K562 (cell line): ENCODE data around the gene KRAS.

ENCODE experiments used
- POLR2A ChIP-seq: fragments of 450-650 bp; conservative IDR thresholded peaks from 2 replicates; pipeline ENCODE4 v1.6.1; 2016
- ZNF282 ChIP-seq: sonication (generic); formaldehyde crosslinking; IDR thresholded peaks from 2 replicates; pipeline ENCODE4 v1.8.1; 2023; ENCODE audit warnings: missing genetic modification reagents
- TF ChIP-seq, protein P1 (sequence below): fragments of 150-350 bp; conservative IDR thresholded peaks from 2 replicates; pipeline ENCODE4 v1.6.1; 2014; ENCODE audit warnings: low read length
- TF ChIP-seq, protein P2 (sequence below), 2 experiments: fragments of 250-450 bp in 1 of 2; fragments of 450-650 bp in 1 of 2; sonication (Bioruptor Pico) in 1 of 2; IDR thresholded peaks; 2 replicates each; pipeline versions ENCODE4 v1.6.1 to v1.8.0; 2016 to 2021; ENCODE audit warnings: mild to moderate bottlenecking in 2 of 2, moderate library complexity in 2 of 2, missing compliant biosample characterization in 1 of 2, missing genetic modification characterization in 1 of 2

DNA sequence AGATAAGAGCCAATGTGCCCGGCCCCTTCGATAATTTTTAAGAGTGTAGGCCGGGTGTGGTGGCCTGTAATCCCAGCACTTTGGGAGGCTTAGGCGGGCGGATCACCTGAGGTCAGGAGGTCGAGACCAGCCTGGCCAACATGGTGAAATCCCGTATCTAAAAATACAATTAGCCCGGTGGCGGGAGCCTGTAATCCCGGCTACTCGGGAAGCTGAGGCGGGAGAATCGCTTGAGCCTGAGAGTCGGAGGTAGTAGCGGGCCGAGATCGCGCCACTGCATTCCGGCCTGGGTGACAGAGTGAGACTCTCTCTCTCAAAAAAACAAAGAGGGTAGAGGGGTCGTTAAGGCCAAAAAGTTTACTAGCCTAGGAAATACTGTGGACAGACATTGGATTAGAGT, 2.6 kb downstream of the KRAS start:
- TF ChIP-seq ZNF282 (CRISPR knock-in tag): no peak
- TF ChIP-seq, protein P1, sequence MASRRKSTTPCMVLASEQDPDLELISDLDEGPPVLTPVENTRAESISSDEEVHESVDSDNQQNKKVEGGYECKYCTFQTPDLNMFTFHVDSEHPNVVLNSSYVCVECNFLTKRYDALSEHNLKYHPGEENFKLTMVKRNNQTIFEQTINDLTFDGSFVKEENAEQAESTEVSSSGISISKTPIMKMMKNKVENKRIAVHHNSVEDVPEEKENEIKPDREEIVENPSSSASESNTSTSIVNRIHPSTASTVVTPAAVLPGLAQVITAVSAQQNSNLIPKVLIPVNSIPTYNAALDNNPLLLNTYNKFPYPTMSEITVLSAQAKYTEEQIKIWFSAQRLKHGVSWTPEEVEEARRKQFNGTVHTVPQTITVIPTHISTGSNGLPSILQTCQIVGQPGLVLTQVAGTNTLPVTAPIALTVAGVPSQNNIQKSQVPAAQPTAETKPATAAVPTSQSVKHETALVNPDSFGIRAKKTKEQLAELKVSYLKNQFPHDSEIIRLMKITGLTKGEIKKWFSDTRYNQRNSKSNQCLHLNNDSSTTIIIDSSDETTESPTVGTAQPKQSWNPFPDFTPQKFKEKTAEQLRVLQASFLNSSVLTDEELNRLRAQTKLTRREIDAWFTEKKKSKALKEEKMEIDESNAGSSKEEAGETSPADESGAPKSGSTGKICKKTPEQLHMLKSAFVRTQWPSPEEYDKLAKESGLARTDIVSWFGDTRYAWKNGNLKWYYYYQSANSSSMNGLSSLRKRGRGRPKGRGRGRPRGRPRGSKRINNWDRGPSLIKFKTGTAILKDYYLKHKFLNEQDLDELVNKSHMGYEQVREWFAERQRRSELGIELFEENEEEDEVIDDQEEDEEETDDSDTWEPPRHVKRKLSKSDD: no peak
- TF ChIP-seq POLR2A: no peak
- TF ChIP-seq, protein P2, sequence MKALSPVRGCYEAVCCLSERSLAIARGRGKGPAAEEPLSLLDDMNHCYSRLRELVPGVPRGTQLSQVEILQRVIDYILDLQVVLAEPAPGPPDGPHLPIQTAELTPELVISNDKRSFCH (CRISPR knock-in tag; IDR thresholded peaks at IDR 0.05): no peak
- TF ChIP-seq, protein P2 (tag; IDR thresholded peaks at IDR 0.05): no peak
